H9 (cell line): ENCODE results near the gene SURF4. TPM values are rescaled to one million over a fixed set of nuclear protein-coding genes. Genes with fewer than 3 reads are reported as not detected.

Source experiments
- DNase-seq: peaks from one replicate; pipeline ENCODE4 v3.0.0-alpha.2; 2017
- H2AFZ ChIP-seq: one replicate; pipeline ENCODE4 v1.6.1; 2013; ENCODE audit warnings: mild to moderate bottlenecking, low read length, control low read depth, moderate library complexity
- H2AK5ac ChIP-seq: 2 replicates; pipeline ENCODE4 v1.6.1; 2013; ENCODE audit warnings: low read length, control low read depth, mixed read lengths; ENCODE audit not compliant: insufficient read length
- H2BK120ac ChIP-seq: one replicate; pipeline ENCODE4 v1.6.1; 2013; ENCODE audit warnings: low read depth, mild to moderate bottlenecking, low read length, control low read depth, inconsistent platforms; ENCODE audit not compliant: poor library complexity, severe bottlenecking
- H2BK12ac ChIP-seq: 2 replicates; pipeline ENCODE4 v1.6.1; 2013; ENCODE audit warnings: low read length, control low read depth, mixed read lengths, low read depth; ENCODE audit not compliant: insufficient read length
- H2BK15ac ChIP-seq: 2 replicates; pipeline ENCODE4 v1.6.1; 2013; ENCODE audit warnings: low read depth, low read length, control low read depth
- H2BK20ac ChIP-seq: one replicate; pipeline ENCODE4 v1.6.1; 2013; ENCODE audit warnings: low read depth, mild to moderate bottlenecking, low read length, control low read depth, inconsistent platforms; ENCODE audit not compliant: poor library complexity, severe bottlenecking
- H2BK5ac ChIP-seq: 2 replicates; pipeline ENCODE4 v1.6.1; 2013; ENCODE audit warnings: low read length, control low read depth, mixed read lengths; ENCODE audit not compliant: insufficient read length
- H3K14ac ChIP-seq: 2 replicates; pipeline ENCODE4 v1.6.1; 2013; ENCODE audit warnings: low read length, control low read depth; ENCODE audit not compliant: insufficient read depth
- H3K18ac ChIP-seq: 2 replicates; pipeline ENCODE4 v1.6.1; 2013; ENCODE audit warnings: low read depth, mild to moderate bottlenecking, mixed read lengths, low read length, control low read depth; ENCODE audit not compliant: insufficient read length
- H3K23ac ChIP-seq: 2 replicates; pipeline ENCODE4 v1.6.1; 2013; ENCODE audit warnings: low read length, control low read depth, mixed read lengths, low read depth; ENCODE audit not compliant: insufficient read length
- H3K23me2 ChIP-seq: 2 replicates; pipeline ENCODE4 v1.6.1; 2013; ENCODE audit warnings: low read depth, mild to moderate bottlenecking, mixed read lengths, low read length, control low read depth; ENCODE audit not compliant: insufficient read length, poor library complexity, severe bottlenecking
- H3K27ac ChIP-seq: 2 replicates; pipeline ENCODE4 v1.5.1; 2013; ENCODE audit warnings: low read length, control low read depth, mixed read lengths, low read depth; ENCODE audit not compliant: insufficient read length
- H3K27me3 ChIP-seq: 2 replicates; pipeline ENCODE4 v1.6.1; 2013; ENCODE audit warnings: low read length, control low read depth, inconsistent platforms; ENCODE audit not compliant: insufficient read depth
- H3K4ac ChIP-seq: 2 replicates; pipeline ENCODE4 v1.6.1; 2013; ENCODE audit warnings: low read depth, mild to moderate bottlenecking, control low read depth, inconsistent platforms, low read length, moderate library complexity
- H3K4me1 ChIP-seq: 2 replicates; pipeline ENCODE4 v1.6.1; 2013; ENCODE audit warnings: low read length, control low read depth, inconsistent platforms; ENCODE audit not compliant: insufficient read depth
- H3K4me2 ChIP-seq: 2 replicates; pipeline ENCODE4 v1.6.1; 2013; ENCODE audit warnings: low read length, control low read depth, mixed read lengths; ENCODE audit not compliant: insufficient read length, insufficient read depth
- H3K56ac ChIP-seq: 2 replicates; pipeline ENCODE4 v1.6.1; 2013; ENCODE audit warnings: low read depth, mild to moderate bottlenecking, mixed read lengths, low read length, control low read depth; ENCODE audit not compliant: insufficient read length
- H3K79me1 ChIP-seq: 2 replicates; pipeline ENCODE4 v1.6.1; 2013; ENCODE audit warnings: low read depth, mild to moderate bottlenecking, moderate library complexity, low read length, control low read depth, inconsistent platforms; ENCODE audit not compliant: insufficient read depth, poor library complexity, severe bottlenecking
- H3K79me2 ChIP-seq: 2 replicates; pipeline ENCODE4 v1.6.1; 2013; ENCODE audit warnings: low read length, control low read depth, inconsistent platforms; ENCODE audit not compliant: insufficient read depth
- H3K9ac ChIP-seq: 2 replicates; pipeline ENCODE4 v1.6.1; 2013; ENCODE audit warnings: low read length, control low read depth, mixed read lengths; ENCODE audit not compliant: insufficient read length; ENCODE audit errors: extremely low read depth
- H3K9me3 ChIP-seq: one replicate; pipeline ENCODE4 v1.6.1; 2013; ENCODE audit warnings: low read depth, low read length, inconsistent platforms; ENCODE audit not compliant: control insufficient read depth
- H3T11ph ChIP-seq: one replicate; pipeline ENCODE4 v1.6.1; 2013; ENCODE audit warnings: mild to moderate bottlenecking, low read length, control low read depth, inconsistent platforms
- H4K20me1 ChIP-seq: one replicate; pipeline ENCODE4 v1.6.1; 2013; ENCODE audit not compliant: control insufficient read depth, insufficient read length, insufficient read depth
- H4K5ac ChIP-seq: 2 replicates; pipeline ENCODE4 v1.6.1; 2013; ENCODE audit warnings: low read depth, mild to moderate bottlenecking, mixed read lengths, low read length, control low read depth; ENCODE audit not compliant: insufficient read length
- H4K8ac ChIP-seq: replicated peaks from 2 replicates; pipeline ENCODE4 v1.6.1; 2013; ENCODE audit warnings: low read length, control low read depth, mixed read lengths, low read depth; ENCODE audit not compliant: insufficient read length
- H4K91ac ChIP-seq: 2 replicates; pipeline ENCODE4 v1.6.1; 2013; ENCODE audit warnings: low read depth, mild to moderate bottlenecking, moderate library complexity, mixed read lengths, low read length, control low read depth; ENCODE audit not compliant: insufficient read length
- H3K27ac Mint-ChIP-seq, 3 experiments: 2 replicates in 2 of 3; 3 replicates in 1 of 3; pipeline ENCODE4 v1.8.0; 2020 to 2021; ENCODE audit warnings: mixed read lengths in 3 of 3, mild to moderate bottlenecking in 1 of 3, moderate library complexity in 1 of 3
- H3K27me3 Mint-ChIP-seq: 2 replicates; pipeline ENCODE4 v1.8.0; 2021; ENCODE audit warnings: low read depth, mild to moderate bottlenecking, moderate library complexity, mixed read lengths
- H3K36me3 Mint-ChIP-seq, 3 experiments: 2 replicates in 2 of 3; 3 replicates in 1 of 3; pipeline ENCODE4 v1.8.0; 2020 to 2021; ENCODE audit warnings: low read depth in 3 of 3, mixed read lengths in 3 of 3; ENCODE audit not compliant: insufficient read depth in 1 of 3
- H3K4me1 Mint-ChIP-seq, 2 experiments: 2 replicates each; pipeline ENCODE4 v1.8.0; 2020; ENCODE audit warnings: mixed read lengths in 2 of 2
- H3K4me3 Mint-ChIP-seq, 2 experiments: 2 replicates in 1 of 2; 3 replicates in 1 of 2; pipeline ENCODE4 v1.8.0; 2020 to 2021; ENCODE audit warnings: mild to moderate bottlenecking in 2 of 2, mixed read lengths in 2 of 2, moderate library complexity in 1 of 2
- H3K9me3 Mint-ChIP-seq, 2 experiments: 2 replicates in 1 of 2; 3 replicates in 1 of 2; pipeline ENCODE4 v1.8.0; 2020; ENCODE audit warnings: mild to moderate bottlenecking in 2 of 2, mixed read lengths in 2 of 2, moderate library complexity in 1 of 2
- CTCF ChIP-seq: fragments of 200-600 bp; sonication (generic); conservative IDR thresholded peaks from 3 replicates; pipeline ENCODE4 v1.8.0; 2021; ENCODE audit warnings: antibody characterized with exemption, mild to moderate bottlenecking
- WGBS: extraction: QIAGEN DNeasy Blood & Tissue Kit; methylation state at CpG from one replicate; pipeline ENCODE4 v1.1.7; 2013; ENCODE audit warnings: missing lambda C conversion rate, low lambda C conversion rate, mixed read lengths; ENCODE audit not compliant: insufficient read length; ENCODE audit errors: extremely low coverage; 5-methylcytosine and 5-hydroxymethylcytosine counted together
- total RNA-seq: library from RNA; stranded (reverse); gene quantifications from 2 replicates; pipeline ENCODE4 v1.2.1, GENCODE V29; 2021

Gene SURF4
- total RNA-seq, 1 experiment from 2014 or later, result 146 TPM

GRCh38 chr9:133345596-133345995 lies 30.3 kb downstream of the SURF4 start:
- no peak overlapping the region for H4K5ac ChIP-seq
- peaks cover 5% of the 10 kb centered on the region for H3K23me2 ChIP-seq
- H3T11ph ChIP-seq, result no peak overlapping the region
- H3K4me1 ChIP-seq, result no peaks in the 10 kb centered on the region; the same call in 1 of the 2 replicates
- H2BK12ac ChIP-seq, result no peak overlapping the region
- no peaks in the 10 kb centered on the region for H3K9me3 ChIP-seq
- H3K9me3 Mint-ChIP-seq, result peaks cover 0 to 3% of the 10 kb centered on the region in 2 experiments; a peak in 1 of 5 replicates
- no peak overlapping the region for H2AK5ac ChIP-seq
- no peak overlapping the region for H2BK120ac ChIP-seq
- no peak overlapping the region for H2BK15ac ChIP-seq
- peaks cover 13% of the 10 kb centered on the region; the same call in 1 of the 2 replicates for H3K79me2 ChIP-seq
- peaks cover 22 to 33% of the 10 kb centered on the region in 2 experiments for H3K4me1 Mint-ChIP-seq
- no peak overlapping the region for H3K9ac ChIP-seq
- no peak overlapping the region for H3K4ac ChIP-seq
- no peak overlapping the region for H4K91ac ChIP-seq
- H4K8ac ChIP-seq, result no peak overlapping the region
- H3K18ac ChIP-seq, result no peak overlapping the region
- no peak overlapping the region for H2BK20ac ChIP-seq
- no peaks in the 10 kb centered on the region for H3K27me3 Mint-ChIP-seq
- peaks cover 65 to 88% (median 85%) of the 10 kb centered on the region in 3 experiments for H3K36me3 Mint-ChIP-seq
- no peak overlapping the region for H3K4me2 ChIP-seq
- DNase-seq, result no peak
- no peak overlapping the region for H3K27ac Mint-ChIP-seq
- H3K14ac ChIP-seq, result no peak overlapping the region
- H2BK5ac ChIP-seq, result no peak overlapping the region
- H3K4me3 Mint-ChIP-seq, result peak overlapping the region in 1 of 2 experiments; percentile 99; a peak in 1 of 5 replicates
- H2AFZ ChIP-seq, result no peak overlapping the region
- no peak overlapping the region for H3K56ac ChIP-seq
- no peak overlapping the region for H3K27ac ChIP-seq
- WGBS, result no CpG with 5 or more reads among the region's 6 CpGs
- H3K27me3 ChIP-seq, result no peaks in the 10 kb centered on the region
- no peaks in the 10 kb centered on the region for H4K20me1 ChIP-seq
- peaks cover 10% of the 10 kb centered on the region for H3K79me1 ChIP-seq
- TF ChIP-seq CTCF, result no peak
- H3K23ac ChIP-seq, result no peak overlapping the region
